GM10266 (cell line): Measurements from ENCODE around the gene PMM2.

ENCODE experiments used
- DNase-seq: peaks from one replicate; pipeline ENCODE4 v3.0.0; 2012; ENCODE audit errors: extremely low spot score
- CTCF ChIP-seq: IDR thresholded peaks from 2 replicates; pipeline ENCODE4 v1.5.1; 2012; ENCODE audit warnings: mild to moderate bottlenecking, low read depth; ENCODE audit not compliant: control insufficient read depth, insufficient read depth; ENCODE audit errors: missing control alignments

The PMM2 gene

GRCh38 chr16:8882041-8882617 is 84.5 kb downstream of the PMM2 start, which contains the start of gene LITAFD:
LITAFD (plus strand) TSS chr16:8882351; CDS start chr16:8884356, 2,005 bp downstream.
- no peak for DNase-seq
- no peak for TF ChIP-seq CTCF

GRCh38 chr16:8882725-8883377 is 85.2 kb downstream of the PMM2 start:
- TF ChIP-seq CTCF = no peak

GRCh38 chr16:8885674-8886592 is 88.3 kb downstream of the PMM2 start:
- TF ChIP-seq CTCF = no peak
- DNase-seq = no peak

More at GRCh38 chr16:8882725-8883377, 85.2 kb downstream of the PMM2 start:
- DNase-seq = no peak

GRCh38 chr16:8886593-8887430 is 89.2 kb downstream of the PMM2 start:
- TF ChIP-seq CTCF = no peak

GRCh38 chr16:8887431-8887765 is 89.8 kb downstream of the PMM2 start:
- DNase-seq = no peak
- TF ChIP-seq CTCF = no peak

More at GRCh38 chr16:8886593-8887430, 89.2 kb downstream of the PMM2 start:
- no peak for DNase-seq

- no peak for TF ChIP-seq CTCF
- no peak for DNase-seq
Observed at GRCh38 chr16:8887952-8888560, 90.4 kb downstream of the PMM2 start.
